ENCODE measurements around the gene EMB. TPM values are rescaled to one million over a fixed set of nuclear protein-coding genes. Genes with fewer than 3 reads are reported as not detected.
"Not testable (repeated sequence)": the region's sequence is repeated elsewhere in the genome, so short reads cannot be mapped to it uniquely, and the experiment has no call there.

Gene EMB
- total and polyA plus RNA-seq, 9 donors: 1.4 to 13.7 (median 4.2) TPM

- Histone ChIP-seq H3K27ac (no peak overlapping the region), H3K27me3 (no peaks in the 10 kb centered on the region), H3K36me3 (no peaks in the 10 kb centered on the region), H3K9me3 (no peaks in the 10 kb centered on the region), H3K4me3 (no peak overlapping the region), H3K4me1 (ENCODE audit: insufficient read depth) (no peaks in the 10 kb centered on the region)
- TF ChIP-seq EP300 (IDR thresholded peaks at IDR 0.05): no peak
- TF ChIP-seq POLR2A (IDR thresholded peaks at IDR 0.05): no peak
- TF ChIP-seq CTCF (IDR thresholded peaks at IDR 0.05): no peak
- intact Hi-C loops (cut with DNase I): no loop called here
- 61 to 68% (median 64%) methylated on average over 4 of the region's 4 CpGs for WGBS, 3 donors
- no peak for DNase-seq
Measured at GRCh38 chr5:50415912-50416311, 25.2 kb downstream of the EMB start.

GRCh38 chr5:50410932-50411331 is 30.2 kb downstream of the EMB start:
- H3K27ac ChIP-seq; H3K4me3 ChIP-seq; DNase-seq; intact Hi-C loops (cut with DNase I); H3K27me3 ChIP-seq; H3K9me3 ChIP-seq; H3K36me3 ChIP-seq; H3K4me1 ChIP-seq (ENCODE audit: insufficient read depth): not testable (repeated sequence)

- Histone ChIP-seq H3K36me3 (no peaks in the 10 kb centered on the region), H3K4me3 (no peak overlapping the region), H3K4me1 (ENCODE audit: insufficient read depth) (no peaks in the 10 kb centered on the region), H3K27ac (no peak overlapping the region), H3K27me3 (no peaks in the 10 kb centered on the region), H3K9me3 (no peaks in the 10 kb centered on the region)
- intact Hi-C loops (cut with DNase I): no loop called here
- WGBS, 3 donors: 50 to 83% (median 67%) methylated on average over 1 of the region's 1 CpG
- DNase-seq: no peak
- TF ChIP-seq POLR2A (IDR thresholded peaks at IDR 0.05) (no peak), CTCF (IDR thresholded peaks at IDR 0.05) (no peak), EP300 (IDR thresholded peaks at IDR 0.05) (no peak)
Measured at GRCh38 chr5:50406877-50407276, 34.2 kb downstream of the EMB start.

GRCh38 chr5:50401336-50401735 is 39.8 kb downstream of the EMB start:
- WGBS, 3 donors: 56 to 67% (median 57%) methylated on average over 3 of the region's 3 CpGs
- Histone ChIP-seq H3K27me3 (no peaks in the 10 kb centered on the region), H3K4me3 (no peak overlapping the region), H3K27ac (no peak overlapping the region), H3K4me1 (ENCODE audit: insufficient read depth) (no peaks in the 10 kb centered on the region), H3K36me3 (no peaks in the 10 kb centered on the region), H3K9me3 (no peaks in the 10 kb centered on the region)
- intact Hi-C loops (cut with DNase I): no loop called here
- DNase-seq: no peak
- TF ChIP-seq EP300 (IDR thresholded peaks at IDR 0.05): no peak
- no peak for TF ChIP-seq CTCF (IDR thresholded peaks at IDR 0.05)

GRCh38 chr5:50393925-50394609 is 47.0 kb downstream of the EMB start:
- H3K27ac ChIP-seq; DNase-seq; H3K4me1 ChIP-seq (ENCODE audit: insufficient read depth); H3K4me3 ChIP-seq; intact Hi-C loops (cut with DNase I); H3K9me3 ChIP-seq; H3K27me3 ChIP-seq; H3K36me3 ChIP-seq: not testable (repeated sequence)
- 39 to 56% (median 41%) methylated on average over 2 of the region's 2 CpGs for WGBS, 3 donors

GRCh38 chr5:50392289-50392688 is 48.8 kb downstream of the EMB start:
- H3K36me3 ChIP-seq; intact Hi-C loops (cut with DNase I); DNase-seq; H3K4me3 ChIP-seq; H3K27me3 ChIP-seq; H3K9me3 ChIP-seq; H3K27ac ChIP-seq; H3K4me1 ChIP-seq (ENCODE audit: insufficient read depth): not testable (repeated sequence)
- 66 to 78% (median 71%) methylated on average over 3 of the region's 3 CpGs for WGBS, 3 donors

- 43 to 47% (median 45%) methylated on average over 2 of the region's 2 CpGs for WGBS, 3 donors
- intact Hi-C loops (cut with DNase I): not testable (repeated sequence)
Measured at GRCh38 chr5:50384381-50384780, 56.7 kb downstream of the EMB start.

GRCh38 chr5:50376696-50377095 is 64.4 kb downstream of the EMB start:
- H3K4me1 ChIP-seq (ENCODE audit: insufficient read depth); intact Hi-C loops (cut with DNase I); H3K4me3 ChIP-seq; H3K27me3 ChIP-seq; H3K9me3 ChIP-seq; H3K36me3 ChIP-seq; DNase-seq; H3K27ac ChIP-seq: not testable (repeated sequence)
- 84 to 89% (median 88%) methylated on average over 9 to 11 of the region's 11 CpGs for whole genome bisulfite sequencing, 3 donors

More at GRCh38 chr5:50384381-50384780, 56.7 kb downstream of the EMB start:
- not testable (repeated sequence) for H3K9me3 ChIP-seq; H3K4me1 ChIP-seq (ENCODE audit: insufficient read depth); H3K36me3 ChIP-seq; H3K4me3 ChIP-seq; H3K27me3 ChIP-seq; H3K27ac ChIP-seq; DNase-seq
